HCT116 (cell line): Measurements from ENCODE around the gene NDUFAF4. TPM values are rescaled to one million over a fixed set of nuclear protein-coding genes. Genes with fewer than 3 reads are reported as not detected.
"Not testable (repeated sequence)": the region's sequence is repeated elsewhere in the genome, so short reads cannot be mapped to it uniquely, and the experiment has no call there.

ENCODE experiments used
- ATAC-seq: fragments of 200-7000 bp; cut with Tn5 transposase; 2 replicates; pipeline ENCODE4 v1.9.1; 2020; ENCODE audit warnings: mild to moderate bottlenecking, moderate library complexity
- BruUV-seq: library from RNA; stranded (reverse); fragments of 400-500 nt; replicated peaks from 2 replicates; lab custom pipeline; 2021; lab: Mats Ljungman, UMichigan
- CTCF ChIA-PET: fragments of 300-600 bp; sonication (Branson Sonifier 250); formaldehyde crosslinking; loops from one replicate; lab custom pipeline; 2021; ENCODE audit warnings: antibody characterized with exemption; lab: Charles Lee
- POLR2A ChIA-PET: fragments of 300-600, 350-600 bp; sonication (Branson Sonifier 250); formaldehyde crosslinking; loops from one replicate; lab custom pipeline; 2021; ENCODE audit warnings: antibody characterized with exemption; lab: Charles Lee
- RAD21 ChIA-PET, 2 experiments: fragments of 300-600 bp; sonication (Branson Sonifier 250); formaldehyde crosslinking; loops; one replicate each; lab custom pipeline; 2023; ENCODE audit warnings: low total read pairs in 2 of 2; ENCODE audit not compliant: uncharacterized antibody in 2 of 2, unreplicated experiment in 2 of 2, low non-redundant PET in 1 of 2; lab: Charles Lee
- DNase-seq: peaks from one replicate; pipeline ENCODE4 v3.0.0-alpha.2; 2010; ENCODE audit warnings: low read depth, low spot score
- H2AFZ ChIP-seq: fragments of 200-600 bp; shearing (Covaris generic), sonication (generic); 2 replicates; pipeline ENCODE4 v1.6.1; 2017; ENCODE audit warnings: low read depth, mixed run types, mixed read lengths, antibody characterized with exemption, low read length; ENCODE audit not compliant: poor library complexity, severe bottlenecking
- H3K27ac ChIP-seq: 2 replicates; pipeline ENCODE4 v1.5.1; 2012; ENCODE audit warnings: low read depth, low read length
- H3K27me3 ChIP-seq: fragments of 200-600 bp; sonication (generic); 2 replicates; pipeline ENCODE4 v1.6.1; 2016; ENCODE audit warnings: mixed run types, low read length, mixed read lengths; ENCODE audit not compliant: insufficient read depth
- H3K36me3 ChIP-seq, 2 experiments: fragments of 200-500 bp in 1 of 2; fragments of 200-600 bp in 1 of 2; sonication (Bioruptor generic) in 1 of 2; sonication (generic) in 1 of 2; 2 replicates each; pipeline versions ENCODE4 v1.5.1 to v1.6.1; 2014 to 2016; ENCODE audit warnings: low read length in 2 of 2, inconsistent platforms in 1 of 2, mixed read lengths in 1 of 2, mixed run types in 1 of 2; ENCODE audit not compliant: insufficient read depth in 2 of 2, control insufficient read depth in 1 of 2
- H3K4me1 ChIP-seq, 2 experiments: fragments of 200-600 bp in 1 of 2; sonication (generic) in 1 of 2; 2 replicates each; pipeline versions ENCODE4 v1.5.1 to v1.6.1; 2012 to 2017; ENCODE audit warnings: low read length in 2 of 2, inconsistent platforms in 1 of 2, mild to moderate bottlenecking in 1 of 2, mixed read lengths in 1 of 2, mixed run types in 1 of 2, moderate library complexity in 1 of 2; ENCODE audit not compliant: insufficient read depth in 2 of 2, control insufficient read depth in 1 of 2
- H3K4me2 ChIP-seq: fragments of 200-600 bp; sonication (generic); 2 replicates; pipeline ENCODE4 v1.6.1; 2017; ENCODE audit warnings: mixed run types, low read length, mixed read lengths
- H3K4me3 ChIP-seq, 2 experiments: fragments of 200-600 bp in 1 of 2; sonication (generic) in 1 of 2; replicated peaks in 1 of 2; 2 replicates each; pipeline ENCODE4 v1.5.1; 2011 to 2016; ENCODE audit warnings: low read length in 2 of 2, control low read depth in 1 of 2, low read depth in 1 of 2, mild to moderate bottlenecking in 1 of 2, mixed read lengths in 1 of 2, mixed run types in 1 of 2
- H3K79me2 ChIP-seq: fragments of 200-600 bp; sonication (generic); 2 replicates; pipeline ENCODE4 v1.6.1; 2017; ENCODE audit warnings: mild to moderate bottlenecking, mixed run types, low read length, moderate library complexity, mixed read lengths; ENCODE audit not compliant: insufficient read depth
- H3K9ac ChIP-seq: fragments of 200-600 bp; sonication (generic); 2 replicates; pipeline ENCODE4 v1.6.1; 2016; ENCODE audit warnings: low read length, mixed read lengths
- H3K9me2 ChIP-seq: fragments of 200-600 bp; sonication (generic), shearing (Covaris generic); 2 replicates; pipeline ENCODE4 v1.6.1; 2017; ENCODE audit warnings: mixed run types, mild to moderate bottlenecking, moderate library complexity; ENCODE audit not compliant: insufficient read depth
- H3K9me3 ChIP-seq, 2 experiments: fragments of 200-500 bp in 1 of 2; fragments of 200-600 bp in 1 of 2; sonication (Bioruptor generic) in 1 of 2; sonication (generic) in 1 of 2; 2 replicates each; pipeline ENCODE4 v1.6.1; 2014 to 2017; ENCODE audit warnings: low read length in 2 of 2, mixed read lengths in 2 of 2, inconsistent platforms in 1 of 2, low read depth in 1 of 2, mild to moderate bottlenecking in 1 of 2, mixed run types in 1 of 2, moderate library complexity in 1 of 2; ENCODE audit not compliant: control insufficient read depth in 1 of 2, insufficient read depth in 1 of 2
- H4K20me1 ChIP-seq: fragments of 200-600 bp; sonication (generic), shearing (Covaris generic); 2 replicates; pipeline ENCODE4 v1.6.1; 2017; ENCODE audit warnings: mixed run types, mild to moderate bottlenecking, moderate library complexity; ENCODE audit not compliant: insufficient read depth
- ATF3 ChIP-seq: IDR thresholded peaks from 2 replicates; pipeline ENCODE4 v1.6.1; 2012
- CBX3 ChIP-seq: IDR thresholded peaks from 2 replicates; pipeline ENCODE4 v1.6.1; 2012; ENCODE audit warnings: low read depth
- CEBPB ChIP-seq: IDR thresholded peaks from 2 replicates; pipeline ENCODE4 v1.6.1; 2012; ENCODE audit warnings: low read depth
- CTCF ChIP-seq, 3 experiments: fragments of 200-600 bp in 1 of 3; sonication (generic) in 1 of 3; IDR thresholded peaks in 2 of 3; conservative IDR thresholded peaks in 1 of 3; 2 replicates each; pipeline ENCODE4 v1.5.1; 2012 to 2017; ENCODE audit warnings: low read depth in 2 of 3, low read length in 2 of 3, antibody characterized with exemption in 1 of 3, borderline replicate concordance in 1 of 3, control low read depth in 1 of 3, mild to moderate bottlenecking in 1 of 3, mixed read lengths in 1 of 3, mixed run types in 1 of 3, moderate library complexity in 1 of 3; ENCODE audit not compliant: insufficient read depth in 1 of 3
- EGR1 ChIP-seq: IDR thresholded peaks from 2 replicates; pipeline ENCODE4 v1.6.1; 2012; ENCODE audit warnings: low read depth
- EZH2phosphoT487 ChIP-seq: fragments of 200-600 bp; IDR thresholded peaks from 2 replicates; pipeline ENCODE4 v1.6.1; 2018; ENCODE audit warnings: antibody characterized with exemption, borderline replicate concordance
- FOSL1 ChIP-seq: IDR thresholded peaks from 2 replicates; pipeline ENCODE4 v1.6.1; 2012; ENCODE audit warnings: low read depth
- JUND ChIP-seq: IDR thresholded peaks from 2 replicates; pipeline ENCODE4 v1.6.1; 2012
- MAX ChIP-seq: IDR thresholded peaks from 2 replicates; pipeline ENCODE4 v1.6.1; 2012
- POLR2A ChIP-seq: IDR thresholded peaks from 2 replicates; pipeline ENCODE4 v1.7.0; 2011; ENCODE audit warnings: borderline replicate concordance; ENCODE audit not compliant: insufficient read depth, insufficient read length; ENCODE audit errors: extremely low read depth
- POLR2AphosphoS5 ChIP-seq: IDR thresholded peaks from 2 replicates; pipeline ENCODE4 v1.6.1; 2011; ENCODE audit warnings: mild to moderate bottlenecking, low read depth, low read length, moderate library complexity
- RAD21 ChIP-seq: IDR thresholded peaks from 2 replicates; pipeline ENCODE4 v1.6.1; 2012; ENCODE audit warnings: low read depth, mild to moderate bottlenecking
- SIN3A ChIP-seq: IDR thresholded peaks from 2 replicates; pipeline ENCODE4 v1.6.1; 2012; ENCODE audit warnings: low read depth
- SRF ChIP-seq: IDR thresholded peaks from 2 replicates; pipeline ENCODE4 v1.6.1; 2012; ENCODE audit warnings: low read depth
- TCF7L2 ChIP-seq: IDR thresholded peaks from 2 replicates; pipeline ENCODE4 v1.7.0; 2011; ENCODE audit warnings: borderline replicate concordance, inconsistent platforms; ENCODE audit not compliant: insufficient read depth, insufficient read length; ENCODE audit errors: extremely low read depth
- YY1 ChIP-seq: IDR thresholded peaks from 2 replicates; pipeline ENCODE4 v1.6.1; 2011; ENCODE audit warnings: low read length, low read depth, moderate library complexity, mild to moderate bottlenecking; ENCODE audit not compliant: insufficient replicate concordance; ENCODE audit errors: extremely low read depth
- ZBTB33 ChIP-seq: IDR thresholded peaks from 2 replicates; pipeline ENCODE4 v1.6.1; 2011; ENCODE audit warnings: mild to moderate bottlenecking, low read length, moderate library complexity; ENCODE audit not compliant: insufficient replicate concordance; ENCODE audit errors: extremely low read depth
- ZFX ChIP-seq: fragments of 450-650 bp; IDR thresholded peaks from 2 replicates; pipeline ENCODE4 v1.6.1; 2017
- ZNF274 ChIP-seq: fragments of 200-500 bp; sonication (Bioruptor generic); IDR thresholded peaks from 2 replicates; pipeline ENCODE4 v1.6.1; 2014; ENCODE audit warnings: mild to moderate bottlenecking, low read depth, low read length, inconsistent platforms
- intact Hi-C: fragments of 100-400 bp; cut with micrococcal nuclease; formaldehyde crosslinking; loops from 2 replicates; pipeline ENCODE4 v1.10.0; 2022
- total RNA-seq: library from RNA; stranded (reverse); gene quantifications from one replicate; pipeline ENCODE4 v1.2.1, GENCODE V29; 2021; ENCODE audit not compliant: unreplicated experiment

The NDUFAF4 gene
- total RNA-seq, 1 experiment from 2014 or later = 62.4 TPM

GRCh38 chr6:96886519-96886918, 11.2 kb downstream of the NDUFAF4 start:
- no peak overlapping the region for H3K27ac ChIP-seq
- CTCF ChIA-PET = interaction anchor here (2.0 kb wide), 1 partner anchor 12 kb away, joined by 7 read pairs; no protein-coding TSS in a partner anchor
- DNase-seq = no peak
- H3K9ac ChIP-seq = no peak overlapping the region
- TF ChIP-seq CTCF (IDR thresholded peaks at IDR 0.05 in 2 of 3, conservative IDR thresholded peaks at IDR 0.05 in 1 of 3; ENCODE audit: borderline replicate concordance in 1 of 3, insufficient read depth in 1 of 3, low read depth in 2 of 3, low read length in 2 of 3) = no peak
- no peak for TF ChIP-seq MAX
- no peak for TF ChIP-seq SIN3A
- no peak for TF ChIP-seq ATF3
- TF ChIP-seq ZBTB33 = no peak
- no peak for TF ChIP-seq CBX3
- TF ChIP-seq TCF7L2 = no peak
- TF ChIP-seq ZNF274 = no peak
- no peak for TF ChIP-seq RAD21
- TF ChIP-seq YY1 = no peak
- TF ChIP-seq JUND = no peak
- no peak for TF ChIP-seq POLR2AphosphoS5
- TF ChIP-seq SRF = no peak
- TF ChIP-seq FOSL1 = no peak
- TF ChIP-seq POLR2A = no peak
- TF ChIP-seq CEBPB = no peak
- no peak for TF ChIP-seq EGR1
- TF ChIP-seq ZFX = no peak
- no peak for TF ChIP-seq EZH2phosphoT487
- intact Hi-C loops = no loop called here
- ATAC-seq = no peak
- POLR2A ChIA-PET = no interaction called here
- no peak overlapping the region for H3K4me2 ChIP-seq
- H3K4me3 ChIP-seq = no peak overlapping the region
- H3K9me3 ChIP-seq = no peaks in the 10 kb centered on the region
- H3K36me3 ChIP-seq = peaks cover 12 to 18% of the 10 kb centered on the region in 2 experiments
- BruUV-seq = no TSS peak
- RAD21 ChIA-PET = no interaction called here
- no peaks in the 10 kb centered on the region for H3K79me2 ChIP-seq
- H3K4me1 ChIP-seq = no peaks in the 10 kb centered on the region
- H3K9me2 ChIP-seq = no peaks in the 10 kb centered on the region
- H3K27me3 ChIP-seq = no peaks in the 10 kb centered on the region
- no peak overlapping the region for H2AFZ ChIP-seq
- peaks cover 4% of the 10 kb centered on the region; the same call in 1 of the 2 replicates for H4K20me1 ChIP-seq

- intact Hi-C loops, RAD21 ChIA-PET, BruUV-seq, DNase-seq, H3K4me2 ChIP-seq, POLR2A ChIA-PET, H3K4me3 ChIP-seq, H3K9me3 ChIP-seq, H3K79me2 ChIP-seq, H3K9ac ChIP-seq, H3K9me2 ChIP-seq, H4K20me1 ChIP-seq, H3K27me3 ChIP-seq, H3K27ac ChIP-seq, H3K4me1 ChIP-seq, H2AFZ ChIP-seq, ATAC-seq, H3K36me3 ChIP-seq: not testable (repeated sequence)
- CTCF ChIA-PET = interaction anchor here (2.0 kb wide), 1 partner anchor 13 kb away, joined by 7 read pairs; no protein-coding TSS in a partner anchor
Observed at GRCh38 chr6:96885187-96885631, 12.5 kb downstream of the NDUFAF4 start.
